Fibroblast of skin of right biceps (primary cell): Measurements from ENCODE around the gene RBM26.
"Not testable (repeated sequence)": the region's sequence is repeated elsewhere in the genome, so short reads cannot be mapped to it uniquely, and the experiment has no call there.

Experiments
- DNase-seq: peaks from one replicate; pipeline ENCODE4 v3.0.0-alpha.2; 2013

Gene RBM26

GRCh38 chr13:79328510-79328909 is 77.5 kb downstream of the RBM26 start:
- DNase-seq: no peak

- DNase-seq: no peak
These were observed 85.6 kb downstream of the RBM26 start for GRCh38 chr13:79320433-79320832.

- DNase-seq: no peak
These were observed 87.4 kb downstream of the RBM26 start for GRCh38 chr13:79318664-79319063.

GRCh38 chr13:79317856-79318255 is 88.2 kb downstream of the RBM26 start:
- DNase-seq: no peak

- DNase-seq: no peak
These were observed 91.4 kb downstream of the RBM26 start for GRCh38 chr13:79314652-79315051.

GRCh38 chr13:79312340-79312855 is 93.7 kb downstream of the RBM26 start:
- DNase-seq: no peak

- DNase-seq: peak; percentile 24
These were observed 94.7 kb downstream of the RBM26 start for GRCh38 chr13:79311386-79311785.

GRCh38 chr13:79309690-79310089 is 96.4 kb downstream of the RBM26 start:
- no peak for DNase-seq

GRCh38 chr13:79307866-79308298 is 98.2 kb downstream of the RBM26 start:
- no peak for DNase-seq

GRCh38 chr13:79307433-79307861 is 98.6 kb downstream of the RBM26 start:
- no peak for DNase-seq

- no peak for DNase-seq
These were observed 99.4 kb downstream of the RBM26 start for GRCh38 chr13:79306650-79307049.

GRCh38 chr13:79297128-79297527 is 108.9 kb downstream of the RBM26 start:
- no peak for DNase-seq

GRCh38 chr13:79295906-79296706 is 109.9 kb downstream of the RBM26 start:
- DNase-seq: no peak

GRCh38 chr13:79290595-79291244 is 115.3 kb downstream of the RBM26 start:
- no peak for DNase-seq

GRCh38 chr13:79289571-79289970 is 116.5 kb downstream of the RBM26 start:
- no peak for DNase-seq

GRCh38 chr13:79287939-79288795 is 117.9 kb downstream of the RBM26 start:
- DNase-seq: no peak

GRCh38 chr13:79285159-79285558 is 120.9 kb downstream of the RBM26 start:
- no peak for DNase-seq

- no peak for DNase-seq
These were observed 122.3 kb downstream of the RBM26 start for GRCh38 chr13:79283742-79284141.

- no peak for DNase-seq
These were observed 123.1 kb downstream of the RBM26 start for GRCh38 chr13:79282976-79283375.

GRCh38 chr13:79282508-79282907 is 123.5 kb downstream of the RBM26 start:
- no peak for DNase-seq

GRCh38 chr13:79281339-79281747 is 124.7 kb downstream of the RBM26 start:
- no peak for DNase-seq

GRCh38 chr13:79279735-79280134 is 126.3 kb downstream of the RBM26 start:
- not testable (repeated sequence) for DNase-seq

- no peak for DNase-seq
These were observed 133.0 kb downstream of the RBM26 start for GRCh38 chr13:79273045-79273444.
